AG10803 (cell line): ENCODE measurements around the gene TRPM1.
A peak's percentile ranks its signal among the peaks of the same experiment; 100 is the strongest.

Source experiments
- DNase-seq: peaks from one replicate; pipeline ENCODE4 v3.0.0; 2010; ENCODE audit warnings: low read depth
- H3K4me3 ChIP-seq: 2 replicates; pipeline ENCODE4 v1.5.1; 2011; ENCODE audit warnings: mild to moderate bottlenecking, low read length, control low read depth
- CTCF ChIP-seq: conservative IDR thresholded peaks from 2 replicates; pipeline ENCODE4 v1.5.1; 2011; ENCODE audit warnings: mild to moderate bottlenecking, low read length, control low read depth, inconsistent platforms

The TRPM1 gene

GRCh38 chr15:31062310-31062847 lies 39.1 kb downstream of the TRPM1 start:
- peak overlapping the region; percentile 26; the same call in 1 of the 2 replicates for H3K4me3 ChIP-seq
- TF ChIP-seq CTCF: no peak
- peak; percentile 86 for DNase-seq

- no peak for DNase-seq
- no peak for TF ChIP-seq CTCF
- H3K4me3 ChIP-seq: no peak overlapping the region
Measured at GRCh38 chr15:31060429-31061140, 40.9 kb downstream of the TRPM1 start.

GRCh38 chr15:31058236-31058962 lies 43.1 kb downstream of the TRPM1 start:
- DNase-seq: no peak
- no peak overlapping the region for H3K4me3 ChIP-seq
- no peak for TF ChIP-seq CTCF

- H3K4me3 ChIP-seq: no peak overlapping the region
- DNase-seq: no peak
- TF ChIP-seq CTCF: no peak
Measured at GRCh38 chr15:31051496-31052080, 49.9 kb downstream of the TRPM1 start.

- no peak for TF ChIP-seq CTCF
- DNase-seq: no peak
- H3K4me3 ChIP-seq: no peak overlapping the region
Measured at GRCh38 chr15:31050953-31051352, 50.6 kb downstream of the TRPM1 start.

- TF ChIP-seq CTCF: no peak
- no peak for DNase-seq
- H3K4me3 ChIP-seq: no peak overlapping the region
Measured at GRCh38 chr15:31049682-31050615, 51.6 kb downstream of the TRPM1 start.
